Activated CD8-positive, alpha-beta T cell treated with anti-CD3 and anti-CD28 coated beads for 36 hours (primary cell): ENCODE results near the gene HELZ. TPM values are rescaled to one million over a fixed set of nuclear protein-coding genes. Genes with fewer than 3 reads are reported as not detected.

Source experiments
- ATAC-seq: fragments of 200-7000 bp; cut with Tn5 transposase; one replicate; pipeline ENCODE4 v1.10.0; 2021; ENCODE audit warnings: mild to moderate bottlenecking, moderate library complexity
- CTCF ChIA-PET: fragments of 350-600 bp; sonication (Branson Sonifier 250); formaldehyde crosslinking; loops from one replicate; lab custom pipeline; 2021; ENCODE audit warnings: antibody characterized with exemption; lab: Charles Lee
- POLR2A ChIA-PET: fragments of 350-600 bp; sonication (Branson Sonifier 250); formaldehyde crosslinking; loops from one replicate; lab custom pipeline; 2021; ENCODE audit warnings: antibody characterized with exemption; lab: Charles Lee
- DNase-seq: peaks from one replicate; pipeline ENCODE4 v3.0.0-alpha.2; 2020
- H3K27ac Mint-ChIP-seq: one replicate; pipeline ENCODE4 v1.8.0; 2021; ENCODE audit warnings: mild to moderate bottlenecking, mixed read lengths
- H3K27me3 Mint-ChIP-seq: one replicate; pipeline ENCODE4 v1.8.0; 2021; ENCODE audit warnings: mixed read lengths
- H3K36me3 Mint-ChIP-seq: one replicate; pipeline ENCODE4 v1.8.0; 2021; ENCODE audit warnings: low read depth, mixed read lengths
- H3K4me1 Mint-ChIP-seq: one replicate; pipeline ENCODE4 v1.8.0; 2021; ENCODE audit warnings: low read depth, mixed read lengths
- H3K4me3 Mint-ChIP-seq: one replicate; pipeline ENCODE4 v1.8.0; 2021; ENCODE audit warnings: mild to moderate bottlenecking, moderate library complexity, mixed read lengths
- H3K9me3 Mint-ChIP-seq: one replicate; pipeline ENCODE4 v1.8.0; 2021; ENCODE audit warnings: mixed read lengths
- intact Hi-C: fragments of 100-400 bp; cut with micrococcal nuclease; formaldehyde crosslinking; loops from one replicate; pipeline ENCODE4 v1.10.0; 2022
- total RNA-seq, 2 experiments: library from RNA; stranded (reverse); gene quantifications; one replicate each; pipeline ENCODE4 v1.2.3, GENCODE V29; 2021
- TF ChIP-seq, protein P1 (sequence below): fragments of 200-600 bp; IDR thresholded peaks from one replicate; pipeline ENCODE4 v1.8.0; 2022; ENCODE audit warnings: antibody characterized with exemption, mild to moderate bottlenecking

HELZ gene
- total RNA-seq, 2 experiments from 2014 or later, result 74.4 to 74.9 TPM

- ATAC-seq (no peak), DNase-seq (no peak)
- TF ChIP-seq, protein P1, sequence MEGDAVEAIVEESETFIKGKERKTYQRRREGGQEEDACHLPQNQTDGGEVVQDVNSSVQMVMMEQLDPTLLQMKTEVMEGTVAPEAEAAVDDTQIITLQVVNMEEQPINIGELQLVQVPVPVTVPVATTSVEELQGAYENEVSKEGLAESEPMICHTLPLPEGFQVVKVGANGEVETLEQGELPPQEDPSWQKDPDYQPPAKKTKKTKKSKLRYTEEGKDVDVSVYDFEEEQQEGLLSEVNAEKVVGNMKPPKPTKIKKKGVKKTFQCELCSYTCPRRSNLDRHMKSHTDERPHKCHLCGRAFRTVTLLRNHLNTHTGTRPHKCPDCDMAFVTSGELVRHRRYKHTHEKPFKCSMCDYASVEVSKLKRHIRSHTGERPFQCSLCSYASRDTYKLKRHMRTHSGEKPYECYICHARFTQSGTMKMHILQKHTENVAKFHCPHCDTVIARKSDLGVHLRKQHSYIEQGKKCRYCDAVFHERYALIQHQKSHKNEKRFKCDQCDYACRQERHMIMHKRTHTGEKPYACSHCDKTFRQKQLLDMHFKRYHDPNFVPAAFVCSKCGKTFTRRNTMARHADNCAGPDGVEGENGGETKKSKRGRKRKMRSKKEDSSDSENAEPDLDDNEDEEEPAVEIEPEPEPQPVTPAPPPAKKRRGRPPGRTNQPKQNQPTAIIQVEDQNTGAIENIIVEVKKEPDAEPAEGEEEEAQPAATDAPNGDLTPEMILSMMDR, result no peak
- Mint-ChIP-seq H3K9me3 (peaks cover 3% of the 10 kb centered on the region), H3K27me3 (no peaks in the 10 kb centered on the region), H3K36me3 (peaks cover 54% of the 10 kb centered on the region), H3K4me1 (peaks cover 7% of the 10 kb centered on the region), H3K27ac (no peak overlapping the region), H3K4me3 (no peak overlapping the region)
- POLR2A ChIA-PET, result no interaction called here
- CTCF ChIA-PET, result interaction anchor here (0.7 to 1.0 kb wide), 2 partner anchors 29 to 34 kb away, joined by 3 read pairs; no protein-coding TSS in a partner anchor
- intact Hi-C loops, result no loop called here
Observed at GRCh38 chr17:67111327-67111726, 133.7 kb downstream of the HELZ start.

GRCh38 chr17:67110619-67111018 lies 134.4 kb downstream of the HELZ start:
- Mint-ChIP-seq H3K27me3 (no peaks in the 10 kb centered on the region), H3K4me3 (no peak overlapping the region), H3K4me1 (peaks cover 5% of the 10 kb centered on the region), H3K27ac (no peak overlapping the region), H3K9me3 (peaks cover 2% of the 10 kb centered on the region), H3K36me3 (peaks cover 49% of the 10 kb centered on the region)
- ChIA-PET POLR2A (no interaction called here), CTCF (interaction anchor here (0.7 kb wide), 1 partner anchor 29 kb away, joined by 3 read pairs; no protein-coding TSS in a partner anchor)
- TF ChIP-seq, protein P1, result no peak
- DNase-seq (no peak), ATAC-seq (no peak)
- intact Hi-C loops, result no loop called here

- Mint-ChIP-seq H3K4me1 (peaks cover 10% of the 10 kb centered on the region), H3K36me3 (peaks cover 53% of the 10 kb centered on the region), H3K27me3 (no peaks in the 10 kb centered on the region), H3K27ac (no peak overlapping the region), H3K9me3 (no peaks in the 10 kb centered on the region), H3K4me3 (no peak overlapping the region)
- no peak for ATAC-seq
- DNase-seq, result no peak
- intact Hi-C loops, result no loop called here
- CTCF ChIA-PET, result interaction anchor here (3.8 kb wide), 1 partner anchor 27 kb away, joined by 11 read pairs; no protein-coding TSS in a partner anchor
- TF ChIP-seq, protein P1, result no peak
- POLR2A ChIA-PET, result no interaction called here
Observed at GRCh38 chr17:67109111-67109510, 135.9 kb downstream of the HELZ start.

GRCh38 chr17:67107811-67108775 lies 136.9 kb downstream of the HELZ start:
- peaks cover 51% of the 10 kb centered on the region for H3K36me3 Mint-ChIP-seq
- H3K27me3 Mint-ChIP-seq, result no peaks in the 10 kb centered on the region
- H3K9me3 Mint-ChIP-seq, result no peaks in the 10 kb centered on the region
- H3K4me1 Mint-ChIP-seq, result peaks cover 14% of the 10 kb centered on the region
- H3K27ac Mint-ChIP-seq, result no peak overlapping the region
- no peak for ATAC-seq
- POLR2A ChIA-PET, result no interaction called here
- DNase-seq, result no peak
- TF ChIP-seq, protein P1, result no peak
- CTCF ChIA-PET, result interaction anchor here (2.0 to 3.8 kb wide), 2 partner anchors 12 to 26 kb away, joined by 5 to 11 read pairs; no protein-coding TSS in a partner anchor
- H3K4me3 Mint-ChIP-seq, result no peak overlapping the region
- intact Hi-C loops, result no loop called here

DNA sequence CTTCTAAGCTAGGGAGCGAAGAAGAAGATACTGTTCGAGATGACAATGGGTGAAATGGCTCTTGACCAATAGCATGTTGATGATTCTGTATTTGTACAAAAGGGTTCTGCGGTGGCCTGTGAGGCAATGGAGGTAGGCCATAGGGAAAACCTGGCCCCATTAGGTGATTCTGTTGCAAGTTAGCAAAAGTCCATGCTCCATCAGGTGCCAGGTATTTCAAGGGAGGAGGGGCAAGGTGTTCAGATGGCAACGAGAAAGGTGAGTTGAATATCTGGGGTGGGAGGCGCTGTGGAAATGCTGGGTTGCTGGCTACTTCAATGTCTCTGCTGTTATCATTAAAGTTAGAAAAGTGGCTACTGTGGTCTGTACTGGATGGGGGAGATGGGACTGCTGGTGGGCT lies 137.8 kb downstream of the HELZ start:
- no peak for DNase-seq
- ATAC-seq, result no peak
- peaks cover 18% of the 10 kb centered on the region for H3K4me1 Mint-ChIP-seq
- no peaks in the 10 kb centered on the region for H3K9me3 Mint-ChIP-seq
- ChIA-PET CTCF (interaction anchor here (2.0 to 3.8 kb wide), 2 partner anchors 11 to 25 kb away, joined by 5 to 11 read pairs; no protein-coding TSS in a partner anchor), POLR2A (no interaction called here)
- H3K27ac Mint-ChIP-seq, result no peak overlapping the region
- H3K27me3 Mint-ChIP-seq, result no peaks in the 10 kb centered on the region
- no peak overlapping the region for H3K4me3 Mint-ChIP-seq
- TF ChIP-seq, protein P1, result no peak
- H3K36me3 Mint-ChIP-seq, result peaks cover 50% of the 10 kb centered on the region
- intact Hi-C loops, result no loop called here
